ENCODE results near the gene ASPDH.

- TF ChIP-seq CTCF (IDR thresholded peaks at IDR 0.05) (no peak), POLR2A (IDR thresholded peaks at IDR 0.05) (no peak)
Measured at GRCh38 chr19:50562996-50563395, 49.3 kb upstream of the ASPDH start.
